Muscle layer of colon (tissue), 2 donors: ENCODE measurements around the gene FAM193A.
"Not testable (repeated sequence)": the region's sequence is repeated elsewhere in the genome, so short reads cannot be mapped to it uniquely, and the experiment has no call there.

Experiments
- H3K27ac ChIP-seq: one replicate; pipeline ENCODE4 v1.7.0; 2013; ENCODE audit warnings: low read depth, mild to moderate bottlenecking, low read length, moderate library complexity
- H3K27me3 ChIP-seq, 2 donors: one replicate each; pipeline ENCODE4 v1.7.0; 2013; ENCODE audit warnings: low read length in 2 of 2, mild to moderate bottlenecking in 2 of 2; ENCODE audit not compliant: insufficient read depth in 2 of 2, control insufficient read depth in 1 of 2
- H3K36me3 ChIP-seq: one replicate; pipeline ENCODE4 v1.7.0; 2013; ENCODE audit warnings: mild to moderate bottlenecking, low read length; ENCODE audit not compliant: insufficient read depth
- H3K4me1 ChIP-seq: one replicate; pipeline ENCODE4 v1.7.0; 2013; ENCODE audit warnings: mild to moderate bottlenecking, low read length; ENCODE audit not compliant: insufficient read depth
- H3K4me3 ChIP-seq, 2 donors: one replicate each; pipeline ENCODE4 v1.7.0; 2013; ENCODE audit warnings: low read length in 2 of 2, low read depth in 1 of 2, mild to moderate bottlenecking in 1 of 2, moderate library complexity in 1 of 2
- H3K9ac ChIP-seq: one replicate; pipeline ENCODE4 v1.7.0; 2013; ENCODE audit warnings: low read length
- H3K9me3 ChIP-seq: one replicate; pipeline ENCODE4 v1.7.0; 2013; ENCODE audit warnings: mild to moderate bottlenecking, low read length
- donor health status: abdominal sarcoma.
- donor health status: Adenocarcinoma of cecum.

The FAM193A gene

DNA sequence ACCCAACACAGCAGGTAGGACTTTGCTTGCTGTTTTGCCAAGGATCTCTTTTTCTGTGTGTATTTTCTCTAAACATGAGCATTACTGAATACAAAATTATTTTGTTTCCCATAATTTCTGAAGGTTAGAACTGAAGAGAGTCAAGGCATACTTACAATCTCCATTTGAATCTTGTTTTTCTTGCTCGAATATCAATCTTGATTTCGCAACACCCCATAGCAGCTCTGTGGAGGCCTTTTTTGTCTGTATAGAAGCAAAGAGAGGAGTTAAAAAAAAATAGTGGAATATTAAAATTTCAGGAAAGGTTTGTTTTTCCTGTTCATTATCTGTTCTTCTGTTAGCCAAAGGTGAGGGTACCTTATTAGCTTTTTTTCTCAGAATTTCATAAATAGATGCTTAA lies 126.8 kb downstream of the FAM193A start:
- no peaks in the 10 kb centered on the region for H3K9me3 ChIP-seq
- no peak overlapping the region for H3K27ac ChIP-seq
- H3K9ac ChIP-seq: no peak overlapping the region
- H3K36me3 ChIP-seq: peaks cover 20% of the 10 kb centered on the region
- H3K27me3 ChIP-seq: no peaks in the 10 kb centered on the region
- peaks cover 19% of the 10 kb centered on the region for H3K4me1 ChIP-seq
- no peak overlapping the region for H3K4me3 ChIP-seq

DNA sequence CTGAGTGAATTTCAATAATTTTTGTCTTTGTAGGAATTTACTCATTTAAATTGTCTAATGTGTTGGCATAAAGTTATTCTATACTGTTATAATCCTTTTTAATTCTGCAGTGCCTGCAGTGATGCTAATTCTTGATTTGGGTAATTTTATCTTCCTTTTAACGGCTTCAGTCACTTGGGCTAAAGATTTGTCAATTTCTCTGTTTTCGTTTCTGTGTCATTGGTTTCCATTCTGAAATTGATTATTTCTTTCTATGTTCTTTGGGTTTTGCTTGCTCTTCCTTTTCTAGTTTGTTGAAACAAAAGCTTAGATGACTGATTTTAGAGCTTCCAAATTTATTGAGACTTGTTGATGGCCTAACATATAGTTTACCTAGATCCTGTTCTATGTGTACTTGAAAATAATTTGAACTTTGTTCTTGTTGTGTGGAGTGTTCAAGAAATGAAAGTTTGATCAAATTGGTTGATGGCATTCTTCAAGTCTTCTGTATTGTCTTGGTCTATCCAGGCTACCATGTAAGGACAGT lies 130.3 kb downstream of the FAM193A start:
- Histone ChIP-seq H3K9me3 (no peaks in the 10 kb centered on the region), H3K36me3 (peaks cover 19% of the 10 kb centered on the region)

DNA sequence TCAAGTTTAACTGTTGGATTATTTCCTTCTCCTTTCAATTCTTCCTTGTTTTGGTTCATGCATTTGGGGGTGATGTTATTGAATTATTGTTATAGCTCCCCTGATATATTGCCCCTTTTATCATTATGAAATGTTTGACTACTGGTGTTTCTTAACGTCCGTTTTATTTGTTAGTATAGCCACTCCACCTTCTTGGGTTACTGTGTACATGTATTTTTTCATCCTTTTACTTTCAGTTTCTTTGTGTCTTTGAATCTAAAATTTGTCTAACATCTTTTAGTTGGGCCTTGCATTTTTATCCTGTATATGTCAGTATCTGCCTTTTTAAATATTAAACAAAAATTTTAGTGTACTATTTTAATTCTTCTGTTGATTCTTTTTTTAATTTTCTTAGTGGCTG lies 131.0 kb downstream of the FAM193A start:
- Histone ChIP-seq H3K9ac (no peak overlapping the region), H3K27me3 (no peaks in the 10 kb centered on the region), H3K4me3 (no peak overlapping the region), H3K27ac (no peak overlapping the region), H3K9me3 (no peaks in the 10 kb centered on the region), H3K36me3 (peaks cover 25% of the 10 kb centered on the region), H3K4me1 (no peaks in the 10 kb centered on the region)

More for the DNA sequence above, 130.3 kb downstream of the FAM193A start:
- H3K4me3 ChIP-seq: no peak overlapping the region
- no peak overlapping the region for H3K27ac ChIP-seq
- no peaks in the 10 kb centered on the region for H3K27me3 ChIP-seq
- H3K9ac ChIP-seq: no peak overlapping the region
- H3K4me1 ChIP-seq: no peaks in the 10 kb centered on the region

DNA sequence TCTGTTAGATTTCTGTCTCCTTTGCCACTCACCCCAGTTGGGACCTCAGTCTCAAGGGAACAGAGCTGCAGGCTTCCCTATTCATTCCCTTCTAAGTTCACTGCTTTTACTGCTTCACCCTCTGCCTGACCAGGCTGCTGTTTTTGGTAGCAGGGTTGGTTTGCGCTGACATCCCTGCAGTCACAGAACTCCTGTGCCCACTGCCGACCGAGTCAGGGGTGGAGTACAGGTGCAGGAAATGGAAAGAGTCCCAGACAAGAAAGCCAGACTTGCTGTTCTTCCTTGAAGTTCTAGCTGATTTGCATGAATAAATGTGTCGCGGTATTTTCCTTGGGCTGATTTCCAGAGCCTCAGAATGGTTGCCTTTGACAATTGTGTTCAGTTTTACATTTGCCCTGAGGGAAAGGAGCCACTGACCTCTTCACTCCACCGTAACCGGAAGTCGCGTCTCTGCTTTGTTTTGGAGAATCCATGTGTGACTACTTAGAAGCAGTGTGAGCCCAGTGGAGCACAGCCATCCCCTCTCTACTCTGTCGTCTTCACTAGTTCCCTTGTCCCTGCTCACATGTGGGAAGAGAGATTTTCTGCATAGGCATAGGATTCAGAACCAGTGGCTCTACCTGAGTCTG lies 134.9 kb downstream of the FAM193A start:
- Histone ChIP-seq H3K9ac (no peak overlapping the region), H3K4me3 (no peak overlapping the region), H3K9me3 (no peaks in the 10 kb centered on the region), H3K4me1 (peaks cover 11% of the 10 kb centered on the region), H3K36me3 (peaks cover 49% of the 10 kb centered on the region), H3K27ac (no peak overlapping the region), H3K27me3 (no peaks in the 10 kb centered on the region)

DNA sequence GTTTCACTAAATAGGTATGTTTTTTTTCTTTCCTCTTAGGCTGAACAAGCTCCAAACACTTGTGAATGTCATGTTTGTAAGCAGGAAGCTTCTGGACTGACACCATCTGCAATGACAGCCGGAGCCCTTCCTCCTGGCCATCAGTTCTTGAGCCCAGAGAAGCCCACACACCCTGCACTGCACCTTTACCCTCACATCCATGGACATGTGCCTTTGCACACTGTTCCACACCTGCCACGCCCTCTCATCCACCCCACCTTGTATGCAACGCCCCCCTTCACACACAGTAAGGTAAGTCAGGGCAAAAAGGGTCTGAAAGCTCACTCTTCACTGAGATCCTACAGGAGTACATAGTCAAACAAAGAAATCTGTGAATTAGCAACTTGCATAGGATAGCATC lies 135.6 kb downstream of the FAM193A start:
- Histone ChIP-seq H3K4me1 (peaks cover 11% of the 10 kb centered on the region), H3K9me3 (no peaks in the 10 kb centered on the region), H3K27ac (no peak overlapping the region), H3K4me3 (no peak overlapping the region), H3K27me3 (no peaks in the 10 kb centered on the region), H3K36me3 (peaks cover 49% of the 10 kb centered on the region), H3K9ac (no peak overlapping the region)

DNA sequence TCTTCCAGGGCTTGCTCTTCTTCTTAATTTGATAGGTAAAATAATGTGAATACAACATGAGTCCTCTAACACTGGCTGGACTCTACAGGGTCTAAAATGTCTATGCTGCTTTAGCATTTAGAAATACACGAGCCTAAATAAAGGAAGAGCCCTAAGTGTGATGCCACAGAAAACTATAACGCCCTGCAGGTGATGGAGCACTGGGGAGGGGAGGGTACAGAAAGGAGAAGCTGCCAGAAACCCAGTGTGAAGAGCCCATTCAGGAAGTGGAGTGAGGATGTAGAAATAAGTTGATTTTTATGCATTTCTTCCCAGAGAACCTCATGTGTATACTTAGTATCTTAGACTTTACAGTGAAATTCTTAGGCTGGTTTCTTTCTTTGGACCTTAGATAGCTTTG lies 136.3 kb downstream of the FAM193A start:
- no peaks in the 10 kb centered on the region for H3K9me3 ChIP-seq
- H3K36me3 ChIP-seq: peaks cover 49% of the 10 kb centered on the region
- H3K27me3 ChIP-seq: no peaks in the 10 kb centered on the region
- peaks cover 11% of the 10 kb centered on the region for H3K4me1 ChIP-seq
- H3K9ac ChIP-seq: no peak overlapping the region
- no peak overlapping the region for H3K4me3 ChIP-seq
- H3K27ac ChIP-seq: no peak overlapping the region

DNA sequence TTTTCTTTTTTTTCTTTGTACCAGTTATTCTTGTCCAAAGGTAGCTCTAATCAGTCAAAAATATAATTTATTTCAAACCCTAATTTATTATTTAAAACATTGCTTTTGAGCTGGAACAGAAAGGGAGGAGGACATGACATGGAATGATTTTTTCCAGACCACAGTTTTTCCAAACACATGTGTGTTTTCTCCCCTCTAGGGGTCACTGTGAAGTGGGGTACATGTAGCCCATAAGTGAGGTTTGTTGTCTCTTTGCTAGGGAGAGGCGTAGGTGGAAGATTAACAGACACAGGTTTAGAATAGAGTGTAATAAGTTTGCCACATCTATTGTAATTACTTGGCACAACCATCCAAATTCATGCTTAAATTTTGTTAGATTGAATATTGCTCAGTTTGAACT lies 136.7 kb downstream of the FAM193A start:
- peaks cover 11% of the 10 kb centered on the region for H3K4me1 ChIP-seq
- H3K9me3 ChIP-seq: no peaks in the 10 kb centered on the region
- H3K27ac ChIP-seq: no peak overlapping the region
- peaks cover 49% of the 10 kb centered on the region for H3K36me3 ChIP-seq
- no peak overlapping the region for H3K4me3 ChIP-seq
- no peak overlapping the region for H3K9ac ChIP-seq
- H3K27me3 ChIP-seq: no peaks in the 10 kb centered on the region

DNA sequence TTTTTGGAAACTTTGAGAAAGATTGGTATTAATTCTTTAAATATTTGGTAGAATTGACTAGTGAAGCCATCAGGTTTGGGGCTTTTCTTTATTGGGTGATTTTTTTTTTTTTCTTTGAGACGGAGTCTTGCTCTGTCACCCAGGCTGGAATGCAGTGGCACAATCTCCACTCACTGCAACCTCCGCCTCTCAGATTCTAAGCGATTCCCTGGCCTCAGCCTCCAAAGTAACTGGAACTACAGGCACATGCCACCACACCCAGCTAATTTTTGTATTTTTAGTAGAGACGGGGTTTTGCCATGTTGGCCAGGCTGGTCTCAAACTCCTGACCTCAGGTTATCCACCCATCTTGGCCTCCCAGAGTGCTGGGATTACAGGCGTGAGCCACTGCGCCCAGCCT lies 143.3 kb downstream of the FAM193A start:
- peaks cover 17% of the 10 kb centered on the region for H3K36me3 ChIP-seq
- not testable (repeated sequence) for H3K27ac ChIP-seq, H3K4me3 ChIP-seq, H3K9me3 ChIP-seq, H3K4me1 ChIP-seq, H3K9ac ChIP-seq, H3K27me3 ChIP-seq

DNA sequence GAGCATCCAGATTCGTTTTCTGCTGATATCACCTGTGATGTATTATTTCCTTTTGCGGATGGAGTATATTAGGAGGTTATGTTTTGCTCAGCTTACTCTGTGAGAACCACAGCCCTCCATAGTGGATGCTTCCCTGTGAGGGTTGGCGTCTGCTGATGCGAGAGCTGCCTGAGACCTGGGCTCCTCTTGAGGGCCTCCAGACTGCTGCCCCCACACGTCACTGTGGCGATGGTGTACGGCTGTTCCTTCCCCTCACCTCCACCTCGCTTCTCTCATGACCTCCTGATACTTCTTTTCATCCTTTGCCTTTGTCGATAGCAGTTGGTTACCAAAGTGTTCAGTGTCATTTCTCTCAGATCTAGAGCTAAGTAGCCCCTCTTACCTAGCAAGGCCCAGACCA lies 148.0 kb downstream of the FAM193A start:
- H3K27ac ChIP-seq: no peak overlapping the region
- H3K27me3 ChIP-seq: no peaks in the 10 kb centered on the region
- no peaks in the 10 kb centered on the region for H3K9me3 ChIP-seq
- H3K9ac ChIP-seq: no peak overlapping the region
- no peak overlapping the region for H3K4me3 ChIP-seq
- peaks cover 52% of the 10 kb centered on the region for H3K36me3 ChIP-seq
- no peaks in the 10 kb centered on the region for H3K4me1 ChIP-seq

DNA sequence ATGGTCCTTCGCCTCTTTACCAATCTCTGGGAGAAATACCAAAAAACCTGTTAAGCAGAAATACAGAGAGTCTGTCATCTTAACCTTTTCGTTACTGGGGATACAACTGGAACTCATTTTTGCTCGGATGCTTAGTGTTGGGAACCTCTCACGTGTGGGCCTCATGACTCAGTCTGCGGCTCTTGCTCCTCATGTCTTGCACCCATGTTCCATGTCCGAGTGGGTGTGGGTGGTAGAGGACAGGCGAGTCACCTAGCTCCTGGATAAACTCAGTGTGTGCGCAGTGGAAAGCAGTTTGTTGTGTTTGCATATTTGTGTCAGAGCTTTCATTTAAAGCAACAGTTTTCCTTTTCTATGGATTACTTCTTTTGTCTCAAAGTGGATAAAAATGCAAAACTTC lies 149.1 kb downstream of the FAM193A start:
- peaks cover 61% of the 10 kb centered on the region for H3K36me3 ChIP-seq
- H3K27ac ChIP-seq: no peak overlapping the region
- H3K4me3 ChIP-seq: no peak overlapping the region
- no peaks in the 10 kb centered on the region for H3K27me3 ChIP-seq
- H3K9me3 ChIP-seq: no peaks in the 10 kb centered on the region
- no peak overlapping the region for H3K9ac ChIP-seq
- no peaks in the 10 kb centered on the region for H3K4me1 ChIP-seq

DNA sequence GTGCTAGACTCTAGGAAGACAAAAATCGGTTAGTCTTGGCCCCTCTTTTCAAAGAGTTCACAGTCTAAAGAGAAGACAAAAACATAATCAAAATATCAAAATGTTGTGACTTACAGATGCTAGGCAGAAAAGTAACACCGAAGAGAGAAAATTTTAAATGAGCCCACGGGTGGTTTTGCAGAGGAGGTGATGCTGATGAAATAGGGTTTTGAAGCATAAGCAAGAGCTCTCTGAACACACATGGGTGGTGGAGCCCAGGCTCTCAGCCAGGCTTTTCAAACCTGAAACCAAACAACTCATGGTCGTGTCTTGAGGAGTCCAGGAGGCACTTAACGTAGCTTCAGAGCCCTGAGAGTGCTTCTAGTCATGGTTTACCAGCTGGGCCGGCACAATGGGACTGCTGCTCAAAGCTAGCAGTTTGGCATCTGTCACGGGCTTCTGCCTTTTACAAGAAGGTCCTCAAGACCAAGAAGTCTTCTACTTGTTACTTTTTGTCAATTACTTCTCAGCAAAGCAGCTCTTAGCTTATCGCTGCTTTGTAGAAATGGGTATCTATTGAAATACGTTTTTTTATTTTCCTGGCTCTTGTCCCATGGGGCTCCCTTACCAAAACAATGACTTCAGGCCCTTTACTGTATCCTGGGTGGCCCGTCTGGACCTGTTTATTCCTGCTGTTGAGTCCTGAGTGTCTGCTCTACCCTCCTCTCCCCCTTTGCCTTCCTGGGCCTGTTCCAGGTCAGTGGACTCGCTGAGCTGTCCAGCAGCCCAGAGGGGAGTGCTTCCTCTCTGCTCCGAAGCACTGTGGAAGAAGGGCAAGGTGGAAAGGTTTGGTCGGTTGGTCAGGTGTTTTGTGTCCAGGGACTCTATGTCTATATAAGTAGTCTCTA lies 150.2 kb downstream of the FAM193A start:
- Histone ChIP-seq H3K36me3 (peaks cover 72% of the 10 kb centered on the region), H3K4me3 (no peak overlapping the region), H3K27ac (no peak overlapping the region), H3K4me1 (no peaks in the 10 kb centered on the region), H3K27me3 (no peaks in the 10 kb centered on the region), H3K9ac (no peak overlapping the region), H3K9me3 (no peaks in the 10 kb centered on the region)
